Measurements from ENCODE around the gene COL5A1.

DNA sequence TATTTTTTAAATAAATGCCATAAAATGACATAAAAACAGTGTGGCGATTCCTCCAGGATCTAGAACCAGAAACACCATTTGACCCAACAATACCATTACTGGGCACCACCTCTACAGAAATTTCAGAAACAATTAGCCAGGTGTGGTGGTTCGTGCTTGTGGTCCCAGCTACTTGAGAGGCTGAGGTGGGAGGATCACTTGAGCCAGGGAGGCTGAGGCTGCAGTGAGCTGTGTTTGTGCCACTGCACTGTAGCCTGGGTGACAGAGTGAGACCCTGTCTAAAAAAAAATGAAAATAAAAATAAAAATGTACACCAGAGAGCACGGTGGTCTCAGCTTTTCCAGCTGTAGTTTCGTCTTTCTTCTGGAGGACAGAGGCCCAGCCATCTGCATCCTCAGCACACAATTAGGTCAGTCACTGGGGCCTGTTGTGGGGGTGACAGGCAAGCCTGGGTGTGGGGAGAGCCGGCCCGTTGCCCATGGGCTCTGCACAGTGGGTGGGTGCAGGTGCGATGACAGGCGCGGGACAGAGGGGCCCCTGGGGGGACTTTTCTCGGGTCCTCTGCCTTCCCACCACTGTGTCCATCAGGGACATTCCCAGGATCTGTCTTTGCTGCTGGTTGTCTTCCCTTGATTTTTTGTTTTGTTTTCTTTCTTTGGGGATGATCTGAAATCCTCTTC, 9.8 kb downstream of the COL5A1 start:
- TF ChIP-seq, protein P1, sequence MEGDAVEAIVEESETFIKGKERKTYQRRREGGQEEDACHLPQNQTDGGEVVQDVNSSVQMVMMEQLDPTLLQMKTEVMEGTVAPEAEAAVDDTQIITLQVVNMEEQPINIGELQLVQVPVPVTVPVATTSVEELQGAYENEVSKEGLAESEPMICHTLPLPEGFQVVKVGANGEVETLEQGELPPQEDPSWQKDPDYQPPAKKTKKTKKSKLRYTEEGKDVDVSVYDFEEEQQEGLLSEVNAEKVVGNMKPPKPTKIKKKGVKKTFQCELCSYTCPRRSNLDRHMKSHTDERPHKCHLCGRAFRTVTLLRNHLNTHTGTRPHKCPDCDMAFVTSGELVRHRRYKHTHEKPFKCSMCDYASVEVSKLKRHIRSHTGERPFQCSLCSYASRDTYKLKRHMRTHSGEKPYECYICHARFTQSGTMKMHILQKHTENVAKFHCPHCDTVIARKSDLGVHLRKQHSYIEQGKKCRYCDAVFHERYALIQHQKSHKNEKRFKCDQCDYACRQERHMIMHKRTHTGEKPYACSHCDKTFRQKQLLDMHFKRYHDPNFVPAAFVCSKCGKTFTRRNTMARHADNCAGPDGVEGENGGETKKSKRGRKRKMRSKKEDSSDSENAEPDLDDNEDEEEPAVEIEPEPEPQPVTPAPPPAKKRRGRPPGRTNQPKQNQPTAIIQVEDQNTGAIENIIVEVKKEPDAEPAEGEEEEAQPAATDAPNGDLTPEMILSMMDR (optimal IDR thresholded peaks at IDR 0.05 in 1 of 3, IDR thresholded peaks at IDR 0.05 in 1 of 3, conservative IDR thresholded peaks at IDR 0.05 in 1 of 3; ENCODE audit: extremely low read depth in 1 of 3, insufficient read depth in 2 of 3, low read length in 3 of 3), result no peak
- no peak for TF ChIP-seq EZH2 (IDR thresholded peaks at IDR 0.05; ENCODE audit: low read length)
